Pancreas (tissue), 10 donors: ENCODE measurements around the gene CDC20. TPM values are rescaled to one million over a fixed set of nuclear protein-coding genes. Genes with fewer than 3 reads are reported as not detected.

ENCODE experiments used
- ATAC-seq, 4 donors: fragments of 200-7000 bp; cut with Tn5 transposase; one replicate each; pipeline versions ENCODE4 v1.8.0 to v1.9.1; 2020; ENCODE audit warnings: mild to moderate bottlenecking in 4 of 4, moderate library complexity in 4 of 4
- DNase-seq, 6 donors: peaks; one replicate each; pipeline ENCODE4 v3.0.0-alpha.2; 2020
- FAIRE-seq: peaks from 2 replicates; lab custom pipeline; 2012; peaks lifted over from hg19 to GRCh38; lab: Jason Lieb, UNC
- H3K27ac ChIP-seq, 4 donors: fragments of 200-600 bp; sonication (generic); 1 replicate in 3 of 4; 2 replicates in 1 of 4; pipeline versions ENCODE4 v1.5.0 to v1.8.0; 2020
- H3K27me3 ChIP-seq, 4 donors: fragments of 200-600 bp; one replicate each; pipeline ENCODE4 v1.8.0; 2021
- H3K36me3 ChIP-seq, 3 donors: fragments of 200-600 bp; sonication (generic) in 1 of 3; one replicate each; pipeline versions ENCODE4 v1.5.0 to v1.8.0; 2020 to 2021
- H3K4me1 ChIP-seq, 3 donors: fragments of 200-600 bp; one replicate each; pipeline ENCODE4 v1.8.0; 2021
- H3K4me3 ChIP-seq, 4 donors: fragments of 200-600 bp; sonication (generic) in 2 of 4; one replicate each; pipeline versions ENCODE4 v1.5.0 to v1.8.0; 2020 to 2021
- H3K9me3 ChIP-seq, 4 donors: fragments of 200-600 bp; one replicate each; pipeline ENCODE4 v1.8.0; 2021
- WGBS, 2 donors: extraction: QIAGEN DNeasy Blood & Tissue Kit; methylation state at CpG; one replicate each; pipeline ENCODE4 v1.1.7; 2013; 5-methylcytosine and 5-hydroxymethylcytosine counted together
- intact Hi-C, 3 donors: fragments of 100-400 bp; cut with DNase I; formaldehyde crosslinking; loops; one replicate each; pipeline versions ENCODE4 v1.11.1 to v1.14.2; 2022
- microRNA-seq, 2 donors: library from miRNA; unstranded; fragments of <30 nt; microRNA quantifications; one replicate each; pipeline versions ENCODE4 to v1.1.0, GENCODE V29; 2019 to 2020
- polyA plus RNA-seq, 2 donors: library from polyadenylated mRNA; stranded (reverse); fragments of 200-250 nt; gene quantifications; one replicate each; pipeline ENCODE4 v1.2.3, GENCODE V29; 2013
- total RNA-seq, 6 donors: library from RNA; stranded (reverse); fragmentation: NEBNext Ultra II Directional in 4 of 6; extraction: Animal tissue kit (Norgen Biotek cat#: 25700) in 4 of 6; gene quantifications; one replicate each; pipeline versions ENCODE4 v1.2.1 to v1.2.4, GENCODE V29; 2021 to 2023
- TF ChIP-seq, protein P1 (sequence below), 4 donors: fragments of 200-600 bp; sonication (generic) in 3 of 4; IDR thresholded peaks; one replicate each; pipeline versions ENCODE4 v1.5.0 to v1.8.0; 2021; ENCODE audit warnings: antibody characterized with exemption in 4 of 4
- donor health status: healthy with polysubstance abuse.
- donor health status: DM: no; HTN: no; CAD: no; lungs with moderate emphysema.
- donor health status: DM: no; HTN: no; CAD: no.
- donor health status: control.
- donor health status: control.
- donor health status: Bipolar disorder and iron deficiency.
- donor health status: DM: yes; HTN: yes; CAD: no.
- donor health status: DM: no; HTN: no; CAD: no.
- donor health status: DM: no; HTN: no; CAD: no.
- donor health status: DM: yes; HTN: yes; CAD: no.

Gene CDC20
- total and polyA plus RNA-seq, 8 donors = 0.12 to 1.8 (median 0.52) TPM

DNA sequence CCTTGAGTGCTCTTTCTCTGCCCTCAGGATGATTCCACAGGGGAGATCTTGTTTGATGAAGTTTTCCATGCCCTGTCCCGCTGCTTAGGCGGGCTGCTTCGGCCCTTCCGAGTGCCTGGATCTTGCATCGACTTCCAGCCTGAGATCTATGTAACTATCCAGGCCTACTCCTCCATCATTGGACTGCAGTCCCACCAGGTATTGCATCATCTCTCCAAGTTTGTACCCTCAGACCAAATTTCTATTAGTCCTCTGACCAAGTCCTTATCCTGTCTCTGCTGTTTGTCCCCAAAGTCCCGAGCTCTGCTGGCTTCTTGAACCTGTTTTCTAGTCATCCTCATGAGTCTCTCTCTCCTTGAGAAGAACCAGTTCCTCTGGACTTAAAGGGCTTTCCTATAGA, 45.6 kb downstream of the CDC20 start:
- H3K9me3 ChIP-seq = no peaks in the 10 kb centered on the region
- no peak for DNase-seq
- ATAC-seq = no peak
- no peak for FAIRE-seq
- peaks cover 0 to 25% (median 7%) of the 10 kb centered on the region in 3 donors for H3K36me3 ChIP-seq
- H3K27ac ChIP-seq = no peak overlapping the region
- no peaks in the 10 kb centered on the region for H3K27me3 ChIP-seq
- intact Hi-C loops = no loop called here
- TF ChIP-seq, protein P1, sequence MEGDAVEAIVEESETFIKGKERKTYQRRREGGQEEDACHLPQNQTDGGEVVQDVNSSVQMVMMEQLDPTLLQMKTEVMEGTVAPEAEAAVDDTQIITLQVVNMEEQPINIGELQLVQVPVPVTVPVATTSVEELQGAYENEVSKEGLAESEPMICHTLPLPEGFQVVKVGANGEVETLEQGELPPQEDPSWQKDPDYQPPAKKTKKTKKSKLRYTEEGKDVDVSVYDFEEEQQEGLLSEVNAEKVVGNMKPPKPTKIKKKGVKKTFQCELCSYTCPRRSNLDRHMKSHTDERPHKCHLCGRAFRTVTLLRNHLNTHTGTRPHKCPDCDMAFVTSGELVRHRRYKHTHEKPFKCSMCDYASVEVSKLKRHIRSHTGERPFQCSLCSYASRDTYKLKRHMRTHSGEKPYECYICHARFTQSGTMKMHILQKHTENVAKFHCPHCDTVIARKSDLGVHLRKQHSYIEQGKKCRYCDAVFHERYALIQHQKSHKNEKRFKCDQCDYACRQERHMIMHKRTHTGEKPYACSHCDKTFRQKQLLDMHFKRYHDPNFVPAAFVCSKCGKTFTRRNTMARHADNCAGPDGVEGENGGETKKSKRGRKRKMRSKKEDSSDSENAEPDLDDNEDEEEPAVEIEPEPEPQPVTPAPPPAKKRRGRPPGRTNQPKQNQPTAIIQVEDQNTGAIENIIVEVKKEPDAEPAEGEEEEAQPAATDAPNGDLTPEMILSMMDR (IDR thresholded peaks at IDR 0.05) = no peak
- no peaks in the 10 kb centered on the region for H3K4me1 ChIP-seq
- WGBS, 2 donors = 95% methylated on average over 6 of the region's 6 CpGs
- H3K4me3 ChIP-seq = no peak overlapping the region

DNA sequence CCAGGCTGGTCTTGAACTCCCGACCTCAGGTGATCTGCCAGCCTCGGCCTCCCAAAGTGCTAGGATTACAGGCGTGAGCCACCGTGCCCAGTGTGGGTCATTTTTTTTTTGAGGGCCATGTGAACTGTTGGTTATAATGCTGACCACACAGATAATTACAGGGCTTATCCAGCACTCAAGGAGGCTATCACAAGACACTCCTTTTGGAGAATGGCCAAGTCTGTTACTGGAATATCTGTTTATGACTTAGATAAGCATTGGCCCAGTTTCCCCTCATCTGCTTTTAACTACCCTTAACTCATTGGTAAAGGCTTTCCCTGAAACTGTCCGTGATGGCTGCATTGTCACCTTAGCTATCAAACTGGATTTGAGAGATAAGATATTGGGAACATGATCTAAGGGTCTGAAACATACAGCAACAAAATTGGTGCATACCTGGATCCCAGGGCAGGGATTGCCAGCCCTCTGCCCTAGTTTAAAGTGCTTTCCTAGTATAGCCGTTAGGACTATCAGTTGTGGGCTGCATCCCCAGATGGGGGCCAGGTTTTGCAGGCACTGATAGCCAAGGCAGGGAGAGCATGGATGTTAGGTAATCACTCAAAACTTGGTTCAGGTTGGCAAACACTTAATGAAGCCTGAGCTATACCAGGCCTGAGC, 46.6 kb downstream of the CDC20 start:
- no peak overlapping the region for H3K4me3 ChIP-seq
- TF ChIP-seq, protein P1 (IDR thresholded peaks at IDR 0.05) = no peak
- no peak for FAIRE-seq
- WGBS, 2 donors = 87% methylated on average over 6 of the region's 6 CpGs
- DNase-seq = no peak
- H3K27me3 ChIP-seq = no peaks in the 10 kb centered on the region
- no peaks in the 10 kb centered on the region for H3K9me3 ChIP-seq
- ATAC-seq = peak in 1 of 4 donors; percentile 14
- no peak overlapping the region for H3K27ac ChIP-seq
- H3K36me3 ChIP-seq = peaks cover 0 to 25% (median 7%) of the 10 kb centered on the region in 3 donors
- intact Hi-C loops = no loop called here
- no peaks in the 10 kb centered on the region for H3K4me1 ChIP-seq

DNA sequence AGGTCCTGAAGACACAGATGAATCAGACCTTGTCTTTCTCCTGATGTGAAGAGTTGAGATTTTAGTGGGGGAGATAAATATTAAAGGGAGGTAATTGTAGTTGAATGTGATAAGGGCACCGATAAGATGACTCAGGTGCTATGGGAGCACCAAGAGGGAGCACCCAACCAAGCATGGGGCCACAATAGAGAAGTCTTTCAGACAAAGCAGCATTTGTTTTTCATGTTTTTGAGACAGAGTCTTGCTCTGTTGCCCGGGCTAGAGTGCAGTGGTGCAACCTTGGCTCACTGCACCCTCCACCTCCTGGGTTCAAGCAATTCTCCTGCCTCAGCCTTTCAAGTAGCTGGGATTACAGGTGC, 47.1 kb downstream of the CDC20 start:
- intact Hi-C loops = no loop called here
- Histone ChIP-seq H3K4me3 (no peak overlapping the region), H3K27me3 (no peaks in the 10 kb centered on the region), H3K36me3 (peaks cover 0 to 25% (median 7%) of the 10 kb centered on the region in 3 donors), H3K9me3 (no peaks in the 10 kb centered on the region), H3K4me1 (no peaks in the 10 kb centered on the region), H3K27ac (no peak overlapping the region)
- FAIRE-seq (no peak), DNase-seq (no peak), ATAC-seq (no peak)
- 85 to 89% methylated on average over 2 of the region's 2 CpGs for WGBS, 2 donors
- TF ChIP-seq, protein P1 (IDR thresholded peaks at IDR 0.05) = no peak

DNA sequence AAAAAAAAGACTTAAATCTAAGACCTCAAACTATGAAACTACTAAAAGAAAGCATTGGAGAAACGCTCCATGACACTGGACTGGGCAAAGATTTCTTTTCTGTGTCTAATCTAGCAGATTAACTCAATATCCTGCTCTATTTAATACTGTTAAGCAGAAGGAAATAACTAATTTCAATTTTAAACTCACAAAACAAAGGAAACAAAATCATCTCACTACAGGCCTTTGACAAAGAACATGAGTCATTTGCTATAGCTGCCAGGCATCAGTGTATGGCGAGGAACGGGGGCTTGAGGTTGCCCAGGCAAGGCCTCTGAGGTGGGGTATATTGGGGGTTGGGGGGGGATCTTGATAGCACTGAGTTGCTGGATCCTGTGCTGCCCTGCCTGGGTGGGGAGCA, 51.8 kb downstream of the CDC20 start:
- intact Hi-C loops = no loop called here
- H3K36me3 ChIP-seq = peaks cover 0 to 15% (median 1%) of the 10 kb centered on the region in 3 donors
- no peaks in the 10 kb centered on the region for H3K27me3 ChIP-seq
- TF ChIP-seq, protein P1 (IDR thresholded peaks at IDR 0.05) = no peak
- no peak overlapping the region for H3K27ac ChIP-seq
- FAIRE-seq (no peak), ATAC-seq (no peak), DNase-seq (no peak)
- no peaks in the 10 kb centered on the region for H3K4me1 ChIP-seq
- 88 to 97% methylated on average over 3 of the region's 3 CpGs for WGBS, 2 donors
- H3K4me3 ChIP-seq = no peak overlapping the region
- no peaks in the 10 kb centered on the region for H3K9me3 ChIP-seq

Small RNAs within 50 kb of the gene (microRNA-seq; reads per million reads assigned to microRNA genes)
- 0.59 to 1.2 reads per million in 2 donors for gene MIR6734

Other genes starting within 250 kb of the CDC20 start
- 10 to 100 TPM; 13.2 to 29.5 (median 22.8) TPM for gene EBNA1BP2, start 186.7 kb upstream of the CDC20 start, total RNA-seq
- gene EBNA1BP2, start 186.7 kb upstream of the CDC20 start, polyA plus RNA-seq = 10 to 100 TPM; 23.4 to 47.1 TPM
- under 1 TPM; 0.14 to 0.47 (median 0.21) TPM for gene CFAP57, start 186.7 kb upstream of the CDC20 start, total RNA-seq
- under 1 TPM; 0.14 to 0.61 TPM for gene CFAP57, start 186.7 kb upstream of the CDC20 start, polyA plus RNA-seq
- 10 to 100 TPM; 27.5 to 56.5 (median 38.6) TPM for gene TMEM125, start 89.0 kb upstream of the CDC20 start, total RNA-seq
- 10 to 100 TPM; 52.0 to 75.0 TPM for gene TMEM125, start 89.0 kb upstream of the CDC20 start, polyA plus RNA-seq
- gene C1orf210, start 73.4 kb upstream of the CDC20 start, total RNA-seq = 10 to 100 TPM in 5 of 6 donors, 1 to 10 TPM in 1; 9.1 to 17.2 (median 12.4) TPM
- gene C1orf210, start 73.4 kb upstream of the CDC20 start, polyA plus RNA-seq = 10 to 100 TPM in 1 of 2 donors, 1 to 10 TPM in 1; 5.7 to 13.7 TPM
- gene TIE1, start 58.0 kb upstream of the CDC20 start, total RNA-seq = 1 to 10 TPM; 2.1 to 6.2 (median 3.7) TPM
- 1 to 10 TPM; 6.9 to 8.3 TPM for gene TIE1, start 58.0 kb upstream of the CDC20 start, polyA plus RNA-seq
- gene MPL, start 21.2 kb upstream of the CDC20 start, total RNA-seq = under 1 TPM in 4 of 6 donors, not detected in 2; 0.12 to 0.43 (median 0.19) TPM
- gene MPL, start 21.2 kb upstream of the CDC20 start, polyA plus RNA-seq = under 1 TPM; 0.08 to 0.09 TPM
- gene ELOVL1, start 9.0 kb downstream of the CDC20 start, total RNA-seq = 10 to 100 TPM; 22.8 to 44.9 (median 29.5) TPM
- 10 to 100 TPM; 32.2 to 43.5 TPM for gene ELOVL1, start 9.0 kb downstream of the CDC20 start, polyA plus RNA-seq
- 10 to 100 TPM; 13.5 to 22.6 (median 16.6) TPM for gene MED8, start 30.8 kb downstream of the CDC20 start, total RNA-seq
- gene MED8, start 30.8 kb downstream of the CDC20 start, polyA plus RNA-seq = 10 to 100 TPM; 15.3 to 24.8 TPM
- gene SZT2, start 30.9 kb downstream of the CDC20 start, total RNA-seq = 10 to 100 TPM; 18.5 to 30.8 (median 23.4) TPM
- gene SZT2, start 30.9 kb downstream of the CDC20 start, polyA plus RNA-seq = 10 to 100 TPM; 23.4 to 54.9 TPM
- gene HYI, start 95.0 kb downstream of the CDC20 start, total RNA-seq = 10 to 100 TPM; 39.9 to 73.1 (median 55.0) TPM
- gene HYI, start 95.0 kb downstream of the CDC20 start, polyA plus RNA-seq = 100 to 1,000 TPM; 229 to 235 TPM
- 100 to 1,000 TPM in 5 of 6 donors, 10 to 100 TPM in 1; 89.2 to 210 (median 131) TPM for gene PTPRF, start 171.9 kb downstream of the CDC20 start, total RNA-seq
- gene PTPRF, start 171.9 kb downstream of the CDC20 start, polyA plus RNA-seq = 10 to 100 TPM; 42.9 to 44.6 TPM